ENCODE measurements around the gene HYI. TPM values are rescaled to one million over a fixed set of nuclear protein-coding genes. Genes with fewer than 3 reads are reported as not detected.
"Not testable (repeated sequence)": the region's sequence is repeated elsewhere in the genome, so short reads cannot be mapped to it uniquely, and the experiment has no call there.

Gene HYI
- total and polyA plus RNA-seq, 5 experiments from 2014 or later: 2.4 to 18.9 (median 4.8) TPM

GRCh38 chr1:43460988-43461693, 7.4 kb upstream of the HYI start:
- ATAC-seq (no peak), DNase-seq (no peak)
- Mint-ChIP-seq H3K27ac (peak overlapping the region in 1 of 10 donors; percentile 69), H3K27me3 (peaks cover 3 to 35% (median 18%) of the 10 kb centered on the region in 5 donors), H3K4me3 (peak overlapping the region in 1 of 10 donors; percentile 35), H3K36me3 (no peaks in the 10 kb centered on the region), H3K4me1 (peaks cover 1 to 3% (median 2%) of the 10 kb centered on the region in 4 donors), H3K9me3 (no peaks in the 10 kb centered on the region)
- POLR2A ChIA-PET: interaction anchor here (0.6 kb wide), 1 partner anchor 28 kb away, joined by 5 read pairs; no protein-coding TSS in a partner anchor

- H3K27me3 Mint-ChIP-seq: peaks cover 5 to 44% (median 21%) of the 10 kb centered on the region in 5 donors
- ATAC-seq, POLR2A ChIA-PET, H3K27ac Mint-ChIP-seq, H3K36me3 Mint-ChIP-seq, H3K9me3 Mint-ChIP-seq, DNase-seq, H3K4me3 Mint-ChIP-seq: not testable (repeated sequence)
- H3K4me1 Mint-ChIP-seq: peaks cover 5 to 16% (median 13%) of the 10 kb centered on the region in 4 donors
Observed at GRCh38 chr1:43458379-43458778, 4.6 kb upstream of the HYI start.

GRCh38 chr1:43455213-43455889, 1.6 kb upstream of the HYI start:
- Mint-ChIP-seq H3K4me3 (peak overlapping the region in 6 of 10 donors; percentile 16 to 56 (median 41)), H3K27me3 (peaks cover 4 to 44% (median 21%) of the 10 kb centered on the region in 5 donors), H3K36me3 (peaks cover 0 to 4% (median under 1%) of the 10 kb centered on the region in 3 donors), H3K9me3 (no peaks in the 10 kb centered on the region), H3K4me1 (peaks cover 10 to 29% (median 18%) of the 10 kb centered on the region in 4 donors), H3K27ac (no peak overlapping the region)
- ATAC-seq: no peak
- DNase-seq: no peak
- POLR2A ChIA-PET: interaction anchor here (1.8 kb wide), 1 partner anchor 65 kb away, joined by 5 read pairs; no protein-coding TSS in a partner anchor

- peaks cover 10 to 29% (median 18%) of the 10 kb centered on the region in 4 donors for H3K4me1 Mint-ChIP-seq
- H3K9me3 Mint-ChIP-seq: no peaks in the 10 kb centered on the region
- POLR2A ChIA-PET: interaction anchor here (0.8 to 1.8 kb wide), 8 partner anchors 9 to 283 kb away, joined by 3 to 10 read pairs (median 4); partner anchors contain the start of genes CFAP57 and EBNA1BP2
- H3K36me3 Mint-ChIP-seq: peaks cover 0 to 7% (median 3%) of the 10 kb centered on the region in 3 donors
- H3K27ac Mint-ChIP-seq: peak overlapping the region; percentile 5 to 93 (median 84)
- DNase-seq (peak in 9 of 10 donors; percentile 21 to 79 (median 54)), ATAC-seq (peak; percentile 69 to 78)
- H3K27me3 Mint-ChIP-seq: peaks cover 4 to 42% (median 21%) of the 10 kb centered on the region in 5 donors
- peak overlapping the region; percentile 85 to 94 (median 87) for H3K4me3 Mint-ChIP-seq
Observed at GRCh38 chr1:43454270-43455011, 710 bp upstream of the HYI start.

- Mint-ChIP-seq H3K4me3 (peak overlapping the region; percentile 71 to 92 (median 84)), H3K4me1 (peaks cover 14 to 29% (median 18%) of the 10 kb centered on the region in 4 donors), H3K27ac (peak overlapping the region; percentile 59 to 94 (median 86)), H3K27me3 (peaks cover 3 to 27% (median 14%) of the 10 kb centered on the region in 5 donors), H3K9me3 (no peaks in the 10 kb centered on the region), H3K36me3 (peaks cover 0 to 20% (median 3%) of the 10 kb centered on the region in 3 donors)
- DNase-seq (no peak), ATAC-seq (peak; percentile 21 to 25)
- POLR2A ChIA-PET: interaction anchor here (0.6 to 1.5 kb wide), 3 partner anchors 15 to 1222 kb away, joined by 3 to 8 read pairs (median 3); partner anchors contain the start of gene ARMH1
Observed at GRCh38 chr1:43452789-43453441, 816 bp downstream of the HYI start.

- DNase-seq (no peak), ATAC-seq (no peak)
- Mint-ChIP-seq H3K4me1 (peaks cover 14 to 29% (median 18%) of the 10 kb centered on the region in 4 donors), H3K9me3 (no peaks in the 10 kb centered on the region), H3K36me3 (peaks cover 0 to 30% (median 3%) of the 10 kb centered on the region in 3 donors), H3K27me3 (peaks cover 2 to 17% (median 9%) of the 10 kb centered on the region in 5 donors), H3K4me3 (peak overlapping the region; percentile 5 to 89 (median 76)), H3K27ac (peak overlapping the region; percentile 59 to 94 (median 86))
- POLR2A ChIA-PET: no interaction called here
Observed at GRCh38 chr1:43451701-43452532, 1.8 kb downstream of the HYI start.

- POLR2A ChIA-PET: no interaction called here
- peak overlapping the region in 5 of 10 donors; percentile 32 to 78 (median 59) for H3K27ac Mint-ChIP-seq
- no peak for ATAC-seq
- H3K4me1 Mint-ChIP-seq: peaks cover 12 to 29% (median 18%) of the 10 kb centered on the region in 4 donors
- no peak for DNase-seq
- H3K27me3 Mint-ChIP-seq: peaks cover 0 to 10% (median 4%) of the 10 kb centered on the region in 5 donors
- H3K9me3 Mint-ChIP-seq: no peaks in the 10 kb centered on the region
- H3K4me3 Mint-ChIP-seq: peak overlapping the region in 1 of 10 donors; percentile 51
- H3K36me3 Mint-ChIP-seq: peaks cover 0 to 38% (median 3%) of the 10 kb centered on the region in 3 donors
Observed at GRCh38 chr1:43451157-43451591, 2.6 kb downstream of the HYI start.

- Mint-ChIP-seq H3K27ac (peak overlapping the region in 4 of 10 donors; percentile 21 to 83 (median 37)), H3K36me3 (peaks cover 0 to 45% (median 3%) of the 10 kb centered on the region in 3 donors), H3K27me3 (peaks cover 0 to 4% (median 2%) of the 10 kb centered on the region in 5 donors), H3K4me1 (peaks cover 12 to 29% (median 18%) of the 10 kb centered on the region in 4 donors), H3K4me3 (no peak overlapping the region), H3K9me3 (no peaks in the 10 kb centered on the region)
- DNase-seq (no peak), ATAC-seq (no peak)
- POLR2A ChIA-PET: no interaction called here
Observed at GRCh38 chr1:43450251-43450941, 3.3 kb downstream of the HYI start.

- no peak for ATAC-seq
- H3K36me3 Mint-ChIP-seq: peaks cover 0 to 52% (median 3%) of the 10 kb centered on the region in 3 donors
- H3K27me3 Mint-ChIP-seq: peaks cover 0 to 4% (median 0%) of the 10 kb centered on the region in 5 donors
- H3K4me3 Mint-ChIP-seq: no peak overlapping the region
- H3K27ac Mint-ChIP-seq: peak overlapping the region in 4 of 10 donors; percentile 52 to 83 (median 75)
- H3K9me3 Mint-ChIP-seq: no peaks in the 10 kb centered on the region
- H3K4me1 Mint-ChIP-seq: peaks cover 12 to 25% (median 16%) of the 10 kb centered on the region in 4 donors
- DNase-seq: no peak
- POLR2A ChIA-PET: no interaction called here
Observed at GRCh38 chr1:43449708-43450069, 4.0 kb downstream of the HYI start.

- H3K36me3 Mint-ChIP-seq: peaks cover 0 to 58% (median 7%) of the 10 kb centered on the region in 3 donors
Observed at GRCh38 chr1:43448955-43449707, 4.6 kb downstream of the HYI start.

More at GRCh38 chr1:43448955-43449707, 4.6 kb downstream of the HYI start:
- H3K4me3 Mint-ChIP-seq: peak overlapping the region in 2 of 10 donors; percentile 8 to 67
- H3K27me3 Mint-ChIP-seq: no peaks in the 10 kb centered on the region
- ATAC-seq: no peak
- no peaks in the 10 kb centered on the region for H3K9me3 Mint-ChIP-seq
- DNase-seq: no peak
- peak overlapping the region in 6 of 10 donors; percentile 37 to 87 (median 62) for H3K27ac Mint-ChIP-seq
- POLR2A ChIA-PET: no interaction called here
- peaks cover 9 to 19% (median 10%) of the 10 kb centered on the region in 4 donors for H3K4me1 Mint-ChIP-seq
